HG03066 (cell line): ENCODE results near the gene TIMM23B.
"Not testable (repeated sequence)": the region's sequence is repeated elsewhere in the genome, so short reads cannot be mapped to it uniquely, and the experiment has no call there.

Source experiments
- ATAC-seq: cut with Tn5 transposase; IDR thresholded peaks from one replicate; pipeline ENCODE4 v1.9.1; 2021; ENCODE audit warnings: low read depth; ENCODE audit not compliant: unreplicated experiment

The TIMM23B gene

GRCh38 chr10:49972094-49972493 lies 30.2 kb downstream of the TIMM23B start:
- ATAC-seq = not testable (repeated sequence)

GRCh38 chr10:49977756-49978155 lies 35.9 kb downstream of the TIMM23B start:
- ATAC-seq = not testable (repeated sequence)

- ATAC-seq = not testable (repeated sequence)
These were observed 45.4 kb downstream of the TIMM23B start for GRCh38 chr10:49987207-49987606.

- ATAC-seq = not testable (repeated sequence)
These were observed 46.5 kb downstream of the TIMM23B start, which contains the start of gene AGAP6 for GRCh38 chr10:49988376-49988775. Gene AGAP6 (plus strand): TSS chr10:49988406. CDS start chr10:49988716, 310 bp downstream.

- not testable (repeated sequence) for ATAC-seq
These were observed 53.5 kb downstream of the TIMM23B start for GRCh38 chr10:49995321-49995720.

- not testable (repeated sequence) for ATAC-seq
These were observed 72.2 kb downstream of the TIMM23B start for GRCh38 chr10:50014024-50014423.

GRCh38 chr10:50015596-50016220 lies 73.9 kb downstream of the TIMM23B start:
- not testable (repeated sequence) for ATAC-seq

GRCh38 chr10:50016926-50017325 lies 75.1 kb downstream of the TIMM23B start:
- ATAC-seq = not testable (repeated sequence)

- ATAC-seq = not testable (repeated sequence)
These were observed 75.8 kb downstream of the TIMM23B start for GRCh38 chr10:50017646-50018045.

- not testable (repeated sequence) for ATAC-seq
These were observed 77.4 kb downstream of the TIMM23B start for GRCh38 chr10:50019279-50019678.

- ATAC-seq = not testable (repeated sequence)
These were observed 78.7 kb downstream of the TIMM23B start for GRCh38 chr10:50020451-50021024.

- no peak for ATAC-seq
These were observed 79.8 kb downstream of the TIMM23B start for GRCh38 chr10:50021646-50022045.
